ENCODE results near the gene PARN.

The PARN gene

DNA sequence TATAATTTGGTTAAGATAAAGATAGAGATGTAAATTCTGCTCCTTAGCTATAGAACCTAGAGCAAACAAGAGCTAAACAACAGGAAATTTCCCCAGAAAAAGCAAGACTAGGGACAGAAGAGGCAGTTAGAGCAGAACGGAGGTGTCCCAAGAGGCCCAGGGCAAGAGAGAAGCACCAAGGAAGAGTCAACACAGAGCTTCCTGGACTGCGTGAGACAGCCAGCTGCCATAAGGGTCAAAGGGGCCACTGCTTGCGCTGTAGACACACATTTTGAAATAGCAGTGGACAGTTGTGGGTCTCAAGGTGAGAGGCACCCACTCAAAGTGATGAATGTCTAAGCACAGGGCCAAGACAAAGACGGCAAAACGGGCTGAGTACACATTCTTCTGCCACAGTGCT, 156.6 kb downstream of the PARN start:
- Histone ChIP-seq H3K27ac (no peak overlapping the region), H3K4me3 (no peak overlapping the region)
- DNase-seq (ENCODE audit: low spot score) = no peak
- TF ChIP-seq, protein P1, sequence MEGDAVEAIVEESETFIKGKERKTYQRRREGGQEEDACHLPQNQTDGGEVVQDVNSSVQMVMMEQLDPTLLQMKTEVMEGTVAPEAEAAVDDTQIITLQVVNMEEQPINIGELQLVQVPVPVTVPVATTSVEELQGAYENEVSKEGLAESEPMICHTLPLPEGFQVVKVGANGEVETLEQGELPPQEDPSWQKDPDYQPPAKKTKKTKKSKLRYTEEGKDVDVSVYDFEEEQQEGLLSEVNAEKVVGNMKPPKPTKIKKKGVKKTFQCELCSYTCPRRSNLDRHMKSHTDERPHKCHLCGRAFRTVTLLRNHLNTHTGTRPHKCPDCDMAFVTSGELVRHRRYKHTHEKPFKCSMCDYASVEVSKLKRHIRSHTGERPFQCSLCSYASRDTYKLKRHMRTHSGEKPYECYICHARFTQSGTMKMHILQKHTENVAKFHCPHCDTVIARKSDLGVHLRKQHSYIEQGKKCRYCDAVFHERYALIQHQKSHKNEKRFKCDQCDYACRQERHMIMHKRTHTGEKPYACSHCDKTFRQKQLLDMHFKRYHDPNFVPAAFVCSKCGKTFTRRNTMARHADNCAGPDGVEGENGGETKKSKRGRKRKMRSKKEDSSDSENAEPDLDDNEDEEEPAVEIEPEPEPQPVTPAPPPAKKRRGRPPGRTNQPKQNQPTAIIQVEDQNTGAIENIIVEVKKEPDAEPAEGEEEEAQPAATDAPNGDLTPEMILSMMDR (IDR thresholded peaks at IDR 0.05) = no peak

DNA sequence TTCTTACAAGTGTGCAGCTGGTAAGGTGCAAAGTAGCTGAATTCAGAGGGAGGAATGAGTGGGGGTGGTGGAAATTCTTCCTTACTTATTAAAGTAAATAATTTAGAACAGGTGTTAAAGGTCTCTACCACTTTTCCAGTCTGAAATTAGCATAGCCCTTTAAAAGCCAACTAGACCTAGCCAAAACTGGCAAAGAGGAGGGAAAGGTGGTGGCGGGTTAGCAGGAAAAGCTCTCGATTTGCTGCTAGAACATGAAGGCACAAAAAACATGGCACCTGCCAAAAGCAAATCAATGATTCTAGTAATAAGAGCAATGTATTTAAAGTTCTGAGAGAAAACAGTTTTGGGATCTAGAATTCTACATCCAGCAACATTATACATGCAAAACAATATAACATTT, 157.7 kb downstream of the PARN start:
- TF ChIP-seq, protein P1 (IDR thresholded peaks at IDR 0.05) = no peak
- Histone ChIP-seq H3K27ac (no peak overlapping the region), H3K4me3 (no peak overlapping the region)
- no peak for DNase-seq (ENCODE audit: low spot score)

DNA sequence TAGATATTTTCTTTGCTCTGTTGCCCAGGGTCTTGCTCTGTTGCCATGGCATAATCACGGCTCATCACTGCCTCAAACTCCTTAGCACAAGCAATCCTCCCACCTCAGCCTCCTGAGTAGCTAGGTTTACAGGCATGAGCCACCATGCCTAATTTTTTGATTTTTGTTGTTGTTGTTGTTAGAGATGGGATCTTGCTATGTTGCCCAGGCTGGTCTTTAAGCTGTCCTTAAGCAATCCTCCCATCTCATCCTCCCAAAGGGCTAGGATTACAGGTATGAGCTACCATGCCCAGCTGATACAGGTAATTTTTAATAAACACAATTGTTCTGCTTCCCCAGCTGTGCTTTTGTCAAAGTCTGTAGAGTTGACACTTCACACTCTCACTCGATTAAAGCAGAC, 159.3 kb downstream of the PARN start:
- no peak for DNase-seq (ENCODE audit: low spot score)
- Histone ChIP-seq H3K4me3 (no peak overlapping the region), H3K27ac (no peak overlapping the region)
- TF ChIP-seq, protein P1 (IDR thresholded peaks at IDR 0.05) = no peak

DNA sequence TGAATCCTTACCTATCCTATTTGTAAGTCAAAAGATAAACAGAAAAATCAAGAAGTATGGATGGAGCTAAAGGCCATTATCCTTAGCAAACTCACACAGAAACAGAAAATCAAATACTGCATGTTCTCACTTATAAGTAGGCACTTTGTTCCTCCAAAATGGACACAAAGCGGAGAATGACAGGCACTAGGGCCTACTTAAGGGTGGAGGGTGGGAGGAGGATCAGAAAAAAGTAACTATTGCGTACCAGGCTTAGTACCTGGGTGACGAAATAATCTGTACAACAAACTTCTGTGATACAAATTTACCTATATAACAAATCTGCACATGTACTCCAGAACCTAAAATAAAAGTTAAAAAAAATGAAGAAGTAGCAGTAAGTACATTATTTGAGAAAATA, 164.3 kb downstream of the PARN start:
- DNase-seq (ENCODE audit: low spot score) = no peak
- no peak overlapping the region for H3K4me3 ChIP-seq
- TF ChIP-seq, protein P1 (IDR thresholded peaks at IDR 0.05) = no peak
- no peak overlapping the region for H3K27ac ChIP-seq

DNA sequence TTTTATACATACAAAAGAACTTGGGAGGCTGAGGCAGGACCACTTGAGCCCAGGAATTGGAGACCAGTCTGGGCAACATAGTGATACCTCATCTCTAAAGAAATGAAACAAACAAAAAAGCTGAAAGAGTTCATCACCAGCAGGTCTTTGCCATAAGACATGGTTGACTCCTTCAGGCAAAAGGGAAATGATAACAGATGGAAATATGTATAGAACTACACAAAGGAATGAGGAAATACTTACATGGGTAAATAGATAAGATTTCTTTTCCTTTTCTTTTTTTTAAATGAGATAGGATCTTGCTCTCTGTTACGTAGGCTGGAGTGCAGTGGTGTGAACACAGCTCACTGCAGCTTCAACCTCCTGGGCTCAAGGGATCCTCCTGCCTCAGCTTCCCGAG, 165.3 kb downstream of the PARN start:
- no peak for DNase-seq (ENCODE audit: low spot score)
- Histone ChIP-seq H3K4me3 (no peak overlapping the region), H3K27ac (no peak overlapping the region)
- TF ChIP-seq, protein P1 (IDR thresholded peaks at IDR 0.05) = no peak

DNA sequence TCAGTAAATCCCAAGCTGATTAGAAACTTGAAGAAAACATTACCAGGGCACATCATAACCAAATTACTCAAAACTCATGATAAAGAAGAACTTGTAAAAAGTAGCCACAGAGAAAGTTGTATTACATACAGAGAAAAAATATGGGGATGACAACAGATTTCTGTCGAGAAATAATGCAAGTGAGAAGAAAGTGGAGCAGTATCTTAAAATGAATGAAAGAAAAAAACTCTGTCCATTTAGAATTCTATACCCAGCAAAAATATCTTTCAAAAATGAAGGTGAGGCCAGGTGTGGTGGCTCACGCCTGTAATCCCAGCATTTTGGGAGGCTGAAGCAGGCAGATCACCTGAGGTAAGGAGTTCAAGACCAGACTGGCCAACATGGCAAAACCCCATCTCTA, 165.9 kb downstream of the PARN start:
- DNase-seq (ENCODE audit: low spot score) = no peak
- Histone ChIP-seq H3K4me3 (no peak overlapping the region), H3K27ac (no peak overlapping the region)
- TF ChIP-seq, protein P1 (IDR thresholded peaks at IDR 0.05) = no peak

DNA sequence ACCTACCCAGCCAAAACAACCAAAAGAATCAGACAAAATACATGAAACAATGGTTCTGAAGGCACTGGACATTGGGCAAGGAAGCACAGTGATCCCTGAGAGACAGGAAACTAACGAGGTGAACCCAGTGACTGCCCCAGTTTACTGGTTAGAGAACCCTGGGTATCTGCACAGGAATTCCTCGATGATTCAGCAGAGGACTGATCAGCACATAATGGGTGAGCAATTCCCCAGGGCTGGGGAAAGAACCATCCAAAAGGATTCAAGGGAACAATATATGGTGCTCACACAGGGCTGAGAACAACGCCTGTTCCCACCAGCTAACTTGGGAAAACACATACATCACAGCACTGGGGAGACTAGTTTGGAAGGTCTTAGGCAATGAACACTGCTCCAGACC, 167.2 kb downstream of the PARN start:
- Histone ChIP-seq H3K27ac (no peak overlapping the region), H3K4me3 (no peak overlapping the region)
- TF ChIP-seq, protein P1 (IDR thresholded peaks at IDR 0.05) = no peak
- DNase-seq (ENCODE audit: low spot score) = no peak
